Astrocyte (in vitro differentiated cells and primary cell): ENCODE measurements around the gene RABGAP1L.

Experiments used
- EZH2 ChIP-seq: IDR thresholded peaks from 2 replicates; pipeline ENCODE4 v1.6.1; 2012; ENCODE audit warnings: mild to moderate bottlenecking, low read length, inconsistent platforms; ENCODE audit not compliant: insufficient read depth
- TF ChIP-seq, protein P1 (sequence below): IDR thresholded peaks from 2 replicates; pipeline ENCODE4 v1.5.1; 2011; ENCODE audit warnings: low read depth, mild to moderate bottlenecking, inconsistent platforms, low read length, moderate library complexity; ENCODE audit not compliant: insufficient read depth

DNA sequence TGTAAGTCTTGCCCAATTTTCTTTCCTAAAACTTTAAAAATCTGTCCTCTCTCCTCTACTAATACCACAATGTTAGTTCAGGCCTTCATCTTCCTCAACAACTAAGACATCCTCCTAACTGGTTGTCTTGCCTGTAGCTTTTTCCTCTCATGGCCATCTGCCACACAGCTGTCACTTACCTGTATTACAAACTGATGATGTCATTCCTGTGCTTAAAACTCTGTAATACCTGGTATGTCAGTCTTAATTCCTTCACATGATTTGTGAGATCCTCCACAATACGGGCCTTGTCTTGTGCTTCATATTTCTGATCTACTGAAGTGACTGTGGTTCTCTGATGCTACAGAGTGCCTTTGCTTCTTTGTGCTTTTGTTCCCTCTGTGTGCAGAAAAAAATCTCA, 854.1 kb downstream of the RABGAP1L start:
- TF ChIP-seq, protein P1, sequence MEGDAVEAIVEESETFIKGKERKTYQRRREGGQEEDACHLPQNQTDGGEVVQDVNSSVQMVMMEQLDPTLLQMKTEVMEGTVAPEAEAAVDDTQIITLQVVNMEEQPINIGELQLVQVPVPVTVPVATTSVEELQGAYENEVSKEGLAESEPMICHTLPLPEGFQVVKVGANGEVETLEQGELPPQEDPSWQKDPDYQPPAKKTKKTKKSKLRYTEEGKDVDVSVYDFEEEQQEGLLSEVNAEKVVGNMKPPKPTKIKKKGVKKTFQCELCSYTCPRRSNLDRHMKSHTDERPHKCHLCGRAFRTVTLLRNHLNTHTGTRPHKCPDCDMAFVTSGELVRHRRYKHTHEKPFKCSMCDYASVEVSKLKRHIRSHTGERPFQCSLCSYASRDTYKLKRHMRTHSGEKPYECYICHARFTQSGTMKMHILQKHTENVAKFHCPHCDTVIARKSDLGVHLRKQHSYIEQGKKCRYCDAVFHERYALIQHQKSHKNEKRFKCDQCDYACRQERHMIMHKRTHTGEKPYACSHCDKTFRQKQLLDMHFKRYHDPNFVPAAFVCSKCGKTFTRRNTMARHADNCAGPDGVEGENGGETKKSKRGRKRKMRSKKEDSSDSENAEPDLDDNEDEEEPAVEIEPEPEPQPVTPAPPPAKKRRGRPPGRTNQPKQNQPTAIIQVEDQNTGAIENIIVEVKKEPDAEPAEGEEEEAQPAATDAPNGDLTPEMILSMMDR = no peak
- TF ChIP-seq EZH2 = no peak
